ENCODE results near the gene CDC42EP4. TPM values are rescaled to one million over a fixed set of nuclear protein-coding genes. Genes with fewer than 3 reads are reported as not detected.

CDC42EP4 gene
- total RNA-seq, 2 experiments from 2014 or later = 1.7 to 2.1 TPM

DNA sequence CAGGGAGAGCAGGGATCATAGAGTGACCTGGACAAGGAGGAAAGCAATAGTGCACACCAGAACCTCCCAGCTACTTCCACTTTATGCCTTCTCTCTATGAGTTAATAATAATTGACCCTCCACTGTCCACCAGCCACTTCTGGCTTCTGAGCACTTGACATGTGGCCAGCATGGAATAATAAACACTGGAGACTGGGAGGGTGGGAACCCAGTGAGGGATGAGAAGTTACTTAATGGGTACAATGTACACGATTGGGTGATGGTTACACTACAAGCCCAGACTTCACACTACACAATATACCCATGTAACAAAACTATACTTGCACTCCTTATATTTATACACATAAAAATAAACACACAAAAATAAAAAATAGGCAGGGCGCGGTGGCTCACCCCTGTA lies 11.4 kb downstream of the CDC42EP4 start:
- CTCF ChIA-PET = interaction anchor here (0.7 kb wide), 1 partner anchor 57 kb away, joined by 3 read pairs; no protein-coding TSS in a partner anchor
- POLR2A ChIA-PET = no interaction called here
- peaks cover 8% of the 10 kb centered on the region for H3K27me3 Mint-ChIP-seq
- DNase-seq = no peak
- no peak overlapping the region for H3K4me3 Mint-ChIP-seq
- H3K9me3 Mint-ChIP-seq = no peaks in the 10 kb centered on the region
- H3K27ac Mint-ChIP-seq = no peak overlapping the region
- no peaks in the 10 kb centered on the region for H3K36me3 Mint-ChIP-seq (ENCODE audit: low read depth)
- peaks cover 2% of the 10 kb centered on the region for H3K4me1 Mint-ChIP-seq

GRCh38 chr17:73297934-73298861 lies 13.6 kb downstream of the CDC42EP4 start:
- Mint-ChIP-seq H3K4me1 (peaks cover 2% of the 10 kb centered on the region), H3K36me3 (ENCODE audit: low read depth) (no peaks in the 10 kb centered on the region), H3K9me3 (no peaks in the 10 kb centered on the region), H3K27me3 (peaks cover 6% of the 10 kb centered on the region), H3K27ac (peak overlapping the region; percentile 5), H3K4me3 (no peak overlapping the region)
- POLR2A ChIA-PET = interaction anchor here (0.6 kb wide), 1 partner anchor 84 kb away, joined by 3 read pairs; no protein-coding TSS in a partner anchor
- DNase-seq = no peak
- CTCF ChIA-PET = interaction anchor here (0.6 to 1.7 kb wide), 3 partner anchors 13 to 392 kb away, joined by 3 to 6 read pairs (median 4); no protein-coding TSS in a partner anchor

GRCh38 chr17:73293480-73293911 lies 18.3 kb downstream of the CDC42EP4 start:
- no peak for DNase-seq
- Mint-ChIP-seq H3K4me1 (peaks cover 28% of the 10 kb centered on the region), H3K27me3 (peaks cover 6% of the 10 kb centered on the region), H3K4me3 (no peak overlapping the region), H3K27ac (no peak overlapping the region), H3K9me3 (no peaks in the 10 kb centered on the region), H3K36me3 (ENCODE audit: low read depth) (no peaks in the 10 kb centered on the region)
- ChIA-PET CTCF (no interaction called here), POLR2A (no interaction called here)

DNA sequence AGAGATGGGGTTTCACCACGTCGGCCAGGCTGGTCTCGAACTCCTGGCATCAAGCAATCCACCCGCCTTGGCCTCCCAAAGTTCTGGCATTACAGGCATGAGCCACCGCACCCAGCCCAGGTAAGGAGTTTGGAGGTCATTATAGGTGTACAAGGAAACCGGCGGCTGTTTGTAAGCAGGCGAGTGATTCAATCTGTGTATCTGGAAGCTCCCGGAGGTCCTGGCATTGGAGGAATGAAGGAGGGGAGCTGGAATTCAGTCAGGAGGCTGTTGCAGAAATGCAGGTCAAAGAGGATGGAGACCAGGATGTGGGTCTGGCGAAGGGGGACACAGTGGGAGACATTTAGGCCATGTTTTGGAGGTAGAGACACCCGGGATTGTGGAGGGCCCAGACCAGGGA lies 18.8 kb downstream of the CDC42EP4 start:
- Mint-ChIP-seq H3K4me1 (peaks cover 28% of the 10 kb centered on the region), H3K36me3 (ENCODE audit: low read depth) (no peaks in the 10 kb centered on the region), H3K9me3 (no peaks in the 10 kb centered on the region), H3K27ac (no peak overlapping the region), H3K27me3 (peaks cover 2% of the 10 kb centered on the region), H3K4me3 (no peak overlapping the region)
- no peak for DNase-seq
- ChIA-PET CTCF (no interaction called here), POLR2A (no interaction called here)

- Mint-ChIP-seq H3K9me3 (no peaks in the 10 kb centered on the region), H3K36me3 (ENCODE audit: low read depth) (no peaks in the 10 kb centered on the region), H3K4me3 (no peak overlapping the region), H3K27me3 (no peaks in the 10 kb centered on the region), H3K27ac (no peak overlapping the region), H3K4me1 (peaks cover 26% of the 10 kb centered on the region)
- CTCF ChIA-PET = interaction anchor here (1.5 kb wide), 1 partner anchor 15 kb away, joined by 3 read pairs; no protein-coding TSS in a partner anchor
- POLR2A ChIA-PET = no interaction called here
- no peak for DNase-seq
Observed at GRCh38 chr17:73292031-73292531, 19.7 kb downstream of the CDC42EP4 start.

DNA sequence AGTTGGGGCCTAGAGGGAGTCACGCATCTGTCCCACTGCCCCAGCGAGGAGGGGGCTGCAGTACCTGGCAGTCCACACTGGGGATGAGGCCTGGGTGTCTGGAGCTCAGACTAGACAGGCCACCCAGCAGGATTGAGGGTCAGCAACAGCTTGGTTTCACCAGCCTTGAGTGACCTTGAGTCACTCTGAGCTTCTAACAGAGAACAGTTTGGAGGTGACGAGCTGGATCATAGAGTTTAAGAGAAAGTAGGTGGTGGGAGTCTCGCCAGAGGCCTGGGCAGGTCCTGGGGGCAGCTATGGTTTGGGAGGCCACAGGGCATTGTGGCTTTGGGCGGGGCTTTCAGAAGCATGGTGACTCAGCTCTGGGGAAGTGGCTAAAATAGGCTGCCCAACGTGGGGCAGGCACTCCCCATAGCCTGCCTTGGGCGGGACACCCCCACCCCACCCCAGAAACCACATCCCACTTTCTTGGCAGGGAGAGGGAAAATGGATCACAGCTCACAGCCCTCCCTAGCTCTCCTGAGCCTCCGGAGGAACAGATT lies 20.5 kb downstream of the CDC42EP4 start:
- ChIA-PET CTCF (interaction anchor here (0.6 to 1.5 kb wide), 3 partner anchors 16 to 1028 kb away, joined by 3 read pairs; no protein-coding TSS in a partner anchor), POLR2A (no interaction called here)
- Mint-ChIP-seq H3K36me3 (ENCODE audit: low read depth) (no peaks in the 10 kb centered on the region), H3K4me1 (peaks cover 26% of the 10 kb centered on the region), H3K9me3 (no peaks in the 10 kb centered on the region), H3K27ac (peak overlapping the region; percentile 55), H3K27me3 (no peaks in the 10 kb centered on the region), H3K4me3 (no peak overlapping the region)
- no peak for DNase-seq

GRCh38 chr17:73290399-73291259 lies 21.2 kb downstream of the CDC42EP4 start:
- no peak for DNase-seq
- POLR2A ChIA-PET = no interaction called here
- Mint-ChIP-seq H3K4me3 (no peak overlapping the region), H3K27me3 (no peaks in the 10 kb centered on the region), H3K9me3 (no peaks in the 10 kb centered on the region), H3K4me1 (peaks cover 26% of the 10 kb centered on the region), H3K27ac (no peak overlapping the region), H3K36me3 (ENCODE audit: low read depth) (no peaks in the 10 kb centered on the region)
- CTCF ChIA-PET = interaction anchor here (0.5 to 1.5 kb wide), 4 partner anchors 16 to 1029 kb away, joined by 3 read pairs; no protein-coding TSS in a partner anchor

- CTCF ChIA-PET = interaction anchor here (0.5 kb wide), 1 partner anchor 69 kb away, joined by 3 read pairs; no protein-coding TSS in a partner anchor
- H3K9me3 Mint-ChIP-seq = no peaks in the 10 kb centered on the region
- POLR2A ChIA-PET = no interaction called here
- H3K36me3 Mint-ChIP-seq (ENCODE audit: low read depth) = no peaks in the 10 kb centered on the region
- no peak for DNase-seq
- H3K27me3 Mint-ChIP-seq = no peaks in the 10 kb centered on the region
- peaks cover 26% of the 10 kb centered on the region for H3K4me1 Mint-ChIP-seq
- H3K4me3 Mint-ChIP-seq = no peak overlapping the region
- H3K27ac Mint-ChIP-seq = peak overlapping the region; percentile 46
Observed at GRCh38 chr17:73289549-73290254, 22.1 kb downstream of the CDC42EP4 start.

GRCh38 chr17:73288534-73289302 lies 23.1 kb downstream of the CDC42EP4 start:
- Mint-ChIP-seq H3K27ac (no peak overlapping the region), H3K9me3 (no peaks in the 10 kb centered on the region), H3K4me3 (no peak overlapping the region), H3K27me3 (no peaks in the 10 kb centered on the region), H3K4me1 (peaks cover 26% of the 10 kb centered on the region), H3K36me3 (ENCODE audit: low read depth) (no peaks in the 10 kb centered on the region)
- ChIA-PET CTCF (no interaction called here), POLR2A (no interaction called here)
- no peak for DNase-seq

DNA sequence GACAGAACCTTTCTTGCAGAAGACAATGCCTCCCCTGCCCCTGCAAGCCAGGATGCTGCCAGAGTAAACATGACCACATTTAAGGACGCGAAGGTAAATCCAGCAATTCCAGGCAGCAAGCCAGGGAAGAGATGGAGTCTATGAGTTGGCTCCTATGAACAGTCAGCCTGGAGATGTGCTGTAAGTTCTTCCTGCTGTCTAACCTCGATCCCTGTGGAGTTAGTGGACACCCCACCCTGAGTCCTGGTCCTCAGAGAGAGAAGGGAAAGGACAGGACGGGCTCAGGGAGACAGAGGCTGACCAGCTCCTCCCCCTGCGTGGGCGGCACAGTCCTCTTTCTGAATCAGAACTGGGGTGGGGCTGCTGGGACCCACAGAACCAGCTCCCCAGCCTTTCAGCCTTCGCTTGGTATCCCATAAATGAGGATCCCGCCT lies 24.9 kb downstream of the CDC42EP4 start:
- H3K36me3 Mint-ChIP-seq (ENCODE audit: low read depth) = no peaks in the 10 kb centered on the region
- peaks cover 22% of the 10 kb centered on the region for H3K4me1 Mint-ChIP-seq
- ChIA-PET CTCF (interaction anchor here (0.5 kb wide), 1 partner anchor 17 kb away, joined by 3 read pairs; no protein-coding TSS in a partner anchor), POLR2A (no interaction called here)
- no peak for DNase-seq
- no peak overlapping the region for H3K4me3 Mint-ChIP-seq
- no peaks in the 10 kb centered on the region for H3K9me3 Mint-ChIP-seq
- H3K27me3 Mint-ChIP-seq = no peaks in the 10 kb centered on the region
- H3K27ac Mint-ChIP-seq = no peak overlapping the region

- H3K36me3 Mint-ChIP-seq (ENCODE audit: low read depth) = no peaks in the 10 kb centered on the region
- CTCF ChIA-PET = no interaction called here
- H3K27ac Mint-ChIP-seq = no peak overlapping the region
Observed at GRCh38 chr17:73285916-73286862, 25.6 kb downstream of the CDC42EP4 start.

More at GRCh38 chr17:73285916-73286862, 25.6 kb downstream of the CDC42EP4 start:
- Mint-ChIP-seq H3K9me3 (no peaks in the 10 kb centered on the region), H3K4me1 (peaks cover 15% of the 10 kb centered on the region), H3K27me3 (no peaks in the 10 kb centered on the region), H3K4me3 (no peak overlapping the region)
- no peak for DNase-seq
- POLR2A ChIA-PET = no interaction called here

Measured in activated CD4-positive, alpha-beta T cell treated with anti-CD3 and anti-CD28 coated beads, Interleukin-2, amount 10 ng/mL, durations not matched to agents 7 days and 5 days (primary cell).